Activated T-helper 2 cell treated with anti-CD3 and anti-CD28 coated beads, Interferon-gamma antibody, Interleukin-2, Interleukin-4, amounts not matched to agents 10 μg/mL and 5 μg/mL and 100 μg/mL, durations not matched to agents 14 hours and 24 hours and 36 hours (primary cell): ENCODE results near the gene WDFY4. TPM values are rescaled to one million over a fixed set of nuclear protein-coding genes. Genes with fewer than 3 reads are reported as not detected.

Experiments
- DNase-seq: peaks from one replicate; pipeline ENCODE4 v3.0.0; 2021; ENCODE audit warnings: low spot score
- H3K27ac Mint-ChIP-seq: one replicate; pipeline ENCODE4 v1.8.0; 2021; ENCODE audit warnings: mixed read lengths
- H3K27me3 Mint-ChIP-seq: one replicate; pipeline ENCODE4 v1.8.0; 2021; ENCODE audit warnings: low read depth, mixed read lengths
- H3K36me3 Mint-ChIP-seq: one replicate; pipeline ENCODE4 v1.8.0; 2021; ENCODE audit warnings: low read depth, mixed read lengths
- H3K4me1 Mint-ChIP-seq: one replicate; pipeline ENCODE4 v1.8.0; 2021; ENCODE audit warnings: low read depth, mixed read lengths
- H3K4me3 Mint-ChIP-seq: one replicate; pipeline ENCODE4 v1.8.0; 2021; ENCODE audit warnings: low read depth, mild to moderate bottlenecking, moderate library complexity, mixed read lengths
- H3K9me3 Mint-ChIP-seq: one replicate; pipeline ENCODE4 v1.8.0; 2021; ENCODE audit warnings: mixed read lengths
- intact Hi-C: fragments of 100-400 bp; cut with micrococcal nuclease; formaldehyde crosslinking; loops from one replicate; pipeline ENCODE4 v1.15.1; 2023
- total RNA-seq: library from RNA; stranded (reverse); gene quantifications from 2 replicates; pipeline ENCODE4 v1.2.3, GENCODE V29; 2022

The WDFY4 gene
- total RNA-seq, 1 donor from 2014 or later, result 0.21 TPM

DNA sequence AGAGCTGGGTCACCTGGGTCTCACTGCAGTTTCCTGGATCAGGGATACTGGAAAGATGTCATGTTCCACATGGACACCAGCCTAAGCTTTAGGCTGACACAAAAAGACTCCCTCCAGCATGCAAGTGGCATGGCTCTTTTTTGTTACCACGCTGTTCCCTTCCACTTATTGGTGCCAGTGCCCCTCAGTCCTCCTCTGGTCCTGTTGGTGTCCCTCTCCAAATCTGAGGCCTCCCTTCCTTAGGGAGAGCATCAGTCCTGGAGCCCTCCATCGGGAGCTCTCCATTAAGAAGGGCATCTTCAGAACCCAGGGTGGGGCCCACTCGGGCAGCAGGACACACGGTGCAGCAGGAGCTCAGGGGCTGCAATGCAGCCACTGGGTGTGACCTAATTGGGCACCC is 331.0 kb downstream of the WDFY4 start:
- no peak overlapping the region for H3K4me3 Mint-ChIP-seq
- no peaks in the 10 kb centered on the region for H3K9me3 Mint-ChIP-seq
- no peaks in the 10 kb centered on the region for H3K4me1 Mint-ChIP-seq
- intact Hi-C loops, result no loop called here
- H3K27me3 Mint-ChIP-seq, result peaks cover 10% of the 10 kb centered on the region
- no peaks in the 10 kb centered on the region for H3K36me3 Mint-ChIP-seq
- DNase-seq, result no peak
- H3K27ac Mint-ChIP-seq, result no peak overlapping the region

DNA sequence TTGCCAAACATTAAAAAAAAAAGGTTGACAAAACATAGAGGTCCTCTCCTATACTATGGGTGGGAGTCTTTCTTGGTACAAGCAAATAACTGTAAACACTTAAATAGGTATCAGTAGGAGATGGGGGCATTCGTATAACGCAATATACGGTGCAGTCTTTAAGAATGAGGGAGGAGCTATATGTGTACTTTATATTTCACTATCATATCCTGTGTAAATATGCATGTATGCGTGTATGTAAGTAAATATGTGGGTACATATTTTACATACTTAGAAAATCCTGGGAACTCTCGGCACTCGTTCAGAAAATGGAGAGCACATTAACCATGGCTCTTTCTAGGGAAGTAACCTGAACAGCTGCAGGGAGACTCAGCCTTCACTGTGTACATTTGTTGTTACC is 337.0 kb downstream of the WDFY4 start:
- intact Hi-C loops, result no loop called here
- no peaks in the 10 kb centered on the region for H3K4me1 Mint-ChIP-seq
- no peaks in the 10 kb centered on the region for H3K9me3 Mint-ChIP-seq
- DNase-seq, result no peak
- no peaks in the 10 kb centered on the region for H3K36me3 Mint-ChIP-seq
- H3K27ac Mint-ChIP-seq, result no peak overlapping the region
- H3K27me3 Mint-ChIP-seq, result peaks cover 15% of the 10 kb centered on the region
- no peak overlapping the region for H3K4me3 Mint-ChIP-seq

DNA sequence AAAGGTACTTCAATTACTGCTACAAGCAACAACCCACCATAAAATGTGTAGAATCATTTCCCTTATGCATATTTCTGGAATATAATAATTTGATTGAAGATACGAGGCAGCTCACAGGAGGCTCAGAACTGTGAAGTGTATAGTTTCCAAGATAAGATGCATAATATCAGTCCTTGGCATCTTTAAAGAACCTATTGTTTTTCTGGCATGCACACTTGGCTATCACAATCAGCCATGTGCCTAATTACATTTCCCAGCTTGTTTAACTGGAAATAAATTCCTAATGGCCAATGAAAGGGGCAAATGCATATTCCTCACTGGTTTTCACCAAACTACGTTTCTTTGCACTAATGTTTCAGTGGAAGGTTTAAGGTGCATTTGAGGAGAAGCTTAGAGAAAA is 338.4 kb downstream of the WDFY4 start:
- H3K4me1 Mint-ChIP-seq, result no peaks in the 10 kb centered on the region
- no peak for DNase-seq
- intact Hi-C loops, result no loop called here

DNA sequence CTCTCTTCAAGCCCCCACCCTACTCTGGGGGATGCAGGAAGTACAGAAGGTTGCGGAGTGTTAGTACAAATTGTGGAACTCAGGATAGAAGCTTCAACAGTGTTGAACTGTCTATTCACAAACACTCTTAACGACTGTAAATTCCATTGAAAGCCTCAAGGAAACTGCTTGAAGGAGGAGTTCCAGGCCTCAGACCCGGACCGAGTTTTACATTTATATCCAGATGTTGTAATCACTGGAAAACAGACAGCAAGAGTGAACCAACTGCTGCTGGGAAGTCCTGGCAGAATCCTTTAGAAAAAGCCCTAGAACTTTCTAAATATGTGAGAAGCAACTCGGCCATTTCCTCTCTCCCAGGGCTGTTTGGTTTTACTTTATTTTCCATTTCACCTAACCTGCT is 339.1 kb downstream of the WDFY4 start:
- Mint-ChIP-seq H3K27me3 (peaks cover 20% of the 10 kb centered on the region), H3K4me1 (no peaks in the 10 kb centered on the region), H3K9me3 (no peaks in the 10 kb centered on the region), H3K27ac (no peak overlapping the region), H3K36me3 (no peaks in the 10 kb centered on the region), H3K4me3 (no peak overlapping the region)
- no peak for DNase-seq
- intact Hi-C loops, result no loop called here

More for the DNA sequence above, 338.4 kb downstream of the WDFY4 start:
- H3K27me3 Mint-ChIP-seq, result peaks cover 17% of the 10 kb centered on the region
- no peak overlapping the region for H3K27ac Mint-ChIP-seq
- H3K9me3 Mint-ChIP-seq, result no peaks in the 10 kb centered on the region
- no peaks in the 10 kb centered on the region for H3K36me3 Mint-ChIP-seq
- H3K4me3 Mint-ChIP-seq, result no peak overlapping the region

DNA sequence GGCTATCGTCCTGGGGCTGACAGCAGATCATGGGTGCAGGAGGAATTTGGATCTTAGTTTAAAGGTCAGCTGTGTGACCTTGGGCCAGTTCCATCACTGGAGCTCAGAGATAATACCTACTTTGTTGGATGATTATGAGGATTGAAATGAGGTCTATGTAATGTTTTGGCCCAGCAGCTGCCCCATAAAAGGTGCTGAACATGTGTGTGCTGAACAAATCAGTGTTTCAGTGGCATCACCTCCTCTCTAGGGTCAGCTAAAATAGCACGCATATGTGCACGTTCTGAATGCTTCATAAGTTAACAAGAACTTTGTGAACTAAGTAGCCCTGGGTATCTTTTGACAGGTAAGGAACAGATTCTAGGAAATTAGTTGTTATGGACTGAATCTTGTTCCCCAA is 339.8 kb downstream of the WDFY4 start:
- H3K27me3 Mint-ChIP-seq, result peaks cover 16% of the 10 kb centered on the region
- no peak overlapping the region for H3K4me3 Mint-ChIP-seq
- H3K27ac Mint-ChIP-seq, result no peak overlapping the region
- no peaks in the 10 kb centered on the region for H3K36me3 Mint-ChIP-seq
- H3K9me3 Mint-ChIP-seq, result no peaks in the 10 kb centered on the region
- intact Hi-C loops, result no loop called here
- no peaks in the 10 kb centered on the region for H3K4me1 Mint-ChIP-seq
- DNase-seq, result no peak

DNA sequence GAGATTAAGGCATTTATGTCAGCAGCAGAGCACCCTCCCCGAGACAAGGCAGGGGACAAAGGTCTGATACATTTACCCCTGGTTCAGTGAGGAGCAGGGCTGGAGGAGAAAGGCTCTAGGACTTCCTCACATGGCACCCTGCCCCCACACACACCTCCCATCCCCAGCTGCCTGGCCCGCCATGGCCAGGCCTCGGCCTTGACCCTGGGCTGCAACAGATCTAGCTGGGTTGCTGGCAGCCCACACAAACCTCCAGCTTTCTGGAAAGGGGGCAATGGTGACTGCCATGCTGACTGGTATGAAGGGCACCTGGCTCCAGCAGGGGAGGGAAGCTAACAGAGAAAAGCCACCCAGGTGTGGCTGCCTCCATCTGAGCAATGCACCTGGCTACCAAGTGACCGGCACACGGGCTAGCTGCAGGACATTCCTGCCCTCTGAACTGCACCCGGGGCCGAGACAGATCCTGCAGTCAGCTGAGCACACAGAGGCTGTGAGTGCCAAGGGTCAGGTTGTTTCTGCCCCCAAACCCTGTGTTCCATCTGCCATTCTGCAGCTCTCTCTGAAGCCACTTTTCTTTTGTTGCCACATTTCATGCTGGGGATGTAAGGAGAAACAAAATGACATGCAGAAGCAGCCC is 340.8 kb downstream of the WDFY4 start:
- Mint-ChIP-seq H3K27me3 (peaks cover 11% of the 10 kb centered on the region), H3K27ac (no peak overlapping the region), H3K4me1 (no peaks in the 10 kb centered on the region), H3K36me3 (no peaks in the 10 kb centered on the region), H3K4me3 (no peak overlapping the region), H3K9me3 (no peaks in the 10 kb centered on the region)
- intact Hi-C loops, result no loop called here
- DNase-seq, result no peak

DNA sequence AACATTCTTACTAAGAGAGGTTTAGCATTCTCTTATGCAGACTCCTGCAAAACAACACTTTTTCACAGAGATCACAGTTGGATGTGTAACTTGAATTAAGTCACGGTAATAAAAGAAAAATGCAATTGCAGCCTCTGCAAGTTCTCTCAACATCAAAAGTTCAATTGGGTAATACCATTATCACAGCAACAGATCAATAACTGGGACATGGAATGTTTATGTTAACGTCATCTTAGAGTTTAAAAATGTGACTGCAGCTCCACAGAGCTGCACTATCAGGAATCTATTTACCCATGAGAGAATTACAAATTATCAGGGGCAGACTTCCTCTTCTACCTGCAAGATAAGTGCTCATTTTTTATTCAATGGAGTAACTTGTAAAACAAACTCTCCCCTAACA is 344.0 kb downstream of the WDFY4 start:
- Mint-ChIP-seq H3K4me1 (no peaks in the 10 kb centered on the region), H3K9me3 (no peaks in the 10 kb centered on the region), H3K27ac (no peak overlapping the region), H3K36me3 (no peaks in the 10 kb centered on the region), H3K27me3 (peaks cover 5% of the 10 kb centered on the region), H3K4me3 (no peak overlapping the region)
- intact Hi-C loops, result no loop called here
- no peak for DNase-seq

DNA sequence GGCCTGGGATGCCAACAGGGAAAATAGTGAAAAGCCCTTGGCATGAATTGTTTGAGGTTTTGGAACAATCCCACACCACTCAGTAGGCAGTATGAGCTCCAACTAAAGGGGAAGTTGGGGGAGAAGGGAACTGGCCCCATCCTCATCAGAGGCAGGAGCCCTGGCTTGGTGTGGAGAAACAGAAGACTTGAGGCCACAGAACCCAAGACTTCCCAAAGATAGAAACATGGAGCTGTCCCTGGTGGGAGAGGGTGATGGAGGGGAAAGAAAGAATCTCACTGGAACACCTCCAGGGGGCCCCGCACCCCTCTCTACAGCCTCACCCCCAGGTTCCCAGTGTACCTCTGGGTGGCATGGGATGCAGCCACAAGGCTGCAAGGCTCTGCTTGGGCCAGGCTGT is 345.0 kb downstream of the WDFY4 start:
- no peak for DNase-seq

More for the DNA sequence above, 345.0 kb downstream of the WDFY4 start:
- no peaks in the 10 kb centered on the region for H3K9me3 Mint-ChIP-seq
- H3K36me3 Mint-ChIP-seq, result no peaks in the 10 kb centered on the region
- H3K27me3 Mint-ChIP-seq, result peaks cover 5% of the 10 kb centered on the region
- no peak overlapping the region for H3K27ac Mint-ChIP-seq
- no peaks in the 10 kb centered on the region for H3K4me1 Mint-ChIP-seq
- intact Hi-C loops, result no loop called here
- no peak overlapping the region for H3K4me3 Mint-ChIP-seq

Other genes starting within 250 kb of the WDFY4 start
- gene ARHGAP22, start 79.8 kb upstream of the WDFY4 start, total RNA-seq, result 0.18 and 0.43 TPM in 2 replicates